ENCODE measurements around the gene FUBP3. TPM values are rescaled to one million over a fixed set of nuclear protein-coding genes. Genes with fewer than 3 reads are reported as not detected.

FUBP3 gene
- total and polyA plus RNA-seq, 5 experiments from 2014 or later: 27.4 to 51.6 (median 34.9) TPM

DNA sequence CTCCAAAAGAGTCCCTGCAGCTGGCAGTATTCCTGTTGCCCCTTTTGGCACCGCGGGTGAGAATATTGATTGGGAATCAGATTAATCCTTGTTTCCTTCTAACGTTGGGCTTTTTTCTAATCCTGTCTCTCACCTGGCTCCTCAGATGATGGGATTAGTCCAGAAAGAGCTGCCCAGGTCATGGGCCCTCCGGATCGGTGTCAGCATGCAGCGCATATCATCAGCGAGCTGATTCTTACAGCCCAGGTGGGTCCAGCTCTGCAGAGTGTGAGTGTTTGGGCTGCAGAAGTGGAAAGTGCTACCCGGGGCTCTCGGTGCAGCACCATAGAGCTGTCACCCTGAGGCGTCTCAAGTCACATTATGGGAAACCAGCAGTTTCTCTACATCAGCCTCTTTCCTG is 44.1 kb downstream of the FUBP3 start:
- POLR2A ChIA-PET: no interaction called here

DNA sequence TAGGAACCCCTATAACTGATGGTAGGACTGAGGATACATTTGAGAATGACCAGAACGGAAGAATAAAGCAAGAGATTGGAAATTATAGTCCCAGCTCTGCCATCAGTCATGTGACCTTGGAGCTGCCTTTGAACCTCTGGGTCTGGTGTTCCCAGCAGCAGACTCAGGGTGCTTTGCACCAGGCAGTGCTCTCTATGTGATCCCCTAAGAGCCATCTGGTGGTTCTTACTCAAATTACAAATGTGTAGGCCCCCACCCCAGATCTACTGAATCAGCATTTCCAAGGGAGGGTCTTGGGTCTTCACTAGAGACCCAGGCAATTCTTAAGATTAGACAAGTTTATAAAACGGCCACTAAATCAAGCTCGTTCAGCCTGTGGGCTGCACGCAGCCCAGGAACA is 44.8 kb downstream of the FUBP3 start:
- DNase-seq: no peak
- Mint-ChIP-seq H3K27me3 (no peaks in the 10 kb centered on the region), H3K4me1 (peaks cover 0 to 2% (median 0%) of the 10 kb centered on the region in 4 donors), H3K27ac (peak overlapping the region in 1 of 10 donors; percentile 27), H3K36me3 (peaks cover 5 to 95% (median 25%) of the 10 kb centered on the region in 3 donors), H3K4me3 (no peak overlapping the region), H3K9me3 (no peaks in the 10 kb centered on the region)
- POLR2A ChIA-PET: no interaction called here
- ATAC-seq: no peak

More for the DNA sequence above, 44.1 kb downstream of the FUBP3 start:
- H3K27ac Mint-ChIP-seq: no peak overlapping the region
- H3K4me3 Mint-ChIP-seq: no peak overlapping the region
- ATAC-seq (no peak), DNase-seq (no peak)
- H3K4me1 Mint-ChIP-seq: peaks cover 0 to 2% (median 0%) of the 10 kb centered on the region in 4 donors
- H3K27me3 Mint-ChIP-seq: no peaks in the 10 kb centered on the region
- H3K9me3 Mint-ChIP-seq: no peaks in the 10 kb centered on the region
- H3K36me3 Mint-ChIP-seq: peaks cover 5 to 97% (median 25%) of the 10 kb centered on the region in 3 donors

DNA sequence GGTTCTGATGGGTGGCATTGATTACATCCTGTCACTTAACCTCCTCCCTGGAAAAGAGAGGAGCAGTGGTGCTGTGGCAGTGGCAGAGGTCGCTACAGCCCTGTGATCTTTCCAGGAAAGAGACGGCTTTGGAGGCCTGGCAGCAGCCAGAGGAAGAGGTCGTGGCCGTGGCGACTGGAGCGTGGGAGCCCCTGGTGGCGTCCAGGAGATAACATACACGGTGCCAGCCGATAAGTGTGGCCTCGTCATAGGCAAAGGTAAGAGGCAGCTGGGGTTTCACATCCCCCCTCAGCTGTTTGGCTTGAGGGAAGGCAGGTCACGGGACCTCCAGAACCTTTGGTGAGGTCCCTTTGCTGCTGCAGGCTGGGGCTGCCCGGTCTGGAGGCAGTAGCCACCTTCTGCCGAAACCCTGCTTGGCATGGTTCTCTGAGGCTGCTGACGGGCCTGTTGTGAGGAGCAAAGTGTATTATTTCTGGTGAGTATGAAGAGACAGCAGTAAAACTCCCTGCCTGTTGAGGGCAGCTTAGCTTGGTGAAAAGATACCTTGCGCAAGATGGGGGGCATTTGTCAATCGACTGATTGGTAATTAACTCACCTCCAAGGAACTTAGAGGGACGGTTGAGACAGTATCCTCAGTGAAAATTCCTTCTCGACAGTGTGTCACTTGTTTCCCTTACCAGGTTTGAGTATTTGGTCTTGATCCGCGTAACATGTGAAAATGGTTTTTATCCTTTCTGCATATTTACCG is 47.0 kb downstream of the FUBP3 start:
- H3K9me3 Mint-ChIP-seq: no peaks in the 10 kb centered on the region
- POLR2A ChIA-PET: no interaction called here
- ATAC-seq (no peak), DNase-seq (no peak)
- H3K36me3 Mint-ChIP-seq: peaks cover 5 to 92% (median 12%) of the 10 kb centered on the region in 3 donors
- no peaks in the 10 kb centered on the region for H3K27me3 Mint-ChIP-seq
- no peak overlapping the region for H3K4me3 Mint-ChIP-seq
- H3K27ac Mint-ChIP-seq: peak overlapping the region in 1 of 10 donors; percentile 11
- H3K4me1 Mint-ChIP-seq: no peaks in the 10 kb centered on the region

DNA sequence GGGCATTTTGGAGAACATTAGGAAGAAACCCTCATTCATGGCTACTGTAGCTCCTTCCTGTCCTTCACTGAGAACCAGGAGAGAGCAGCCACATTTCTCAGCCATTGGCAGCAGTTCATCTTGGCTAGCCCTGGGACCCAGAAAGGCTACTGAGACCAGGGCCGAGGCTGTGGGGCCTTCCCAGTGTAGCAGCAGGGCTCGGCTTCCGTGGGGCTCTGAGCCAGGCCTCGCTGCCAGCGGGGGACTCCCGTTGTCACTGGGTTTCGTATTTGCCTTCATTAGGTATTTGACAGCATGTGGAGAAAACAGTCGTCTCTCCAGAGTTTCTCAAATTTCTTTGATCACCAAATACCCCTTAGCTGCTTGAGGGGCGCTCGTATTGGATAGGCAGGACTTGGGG is 47.7 kb downstream of the FUBP3 start:
- H3K27me3 Mint-ChIP-seq: no peaks in the 10 kb centered on the region
- no peaks in the 10 kb centered on the region for H3K9me3 Mint-ChIP-seq
- H3K4me3 Mint-ChIP-seq: no peak overlapping the region
- no peak for ATAC-seq
- POLR2A ChIA-PET: no interaction called here
- DNase-seq: no peak
- H3K4me1 Mint-ChIP-seq: peaks cover 0 to 1% (median 0%) of the 10 kb centered on the region in 4 donors
- H3K36me3 Mint-ChIP-seq: peaks cover 5 to 92% (median 12%) of the 10 kb centered on the region in 3 donors
- no peak overlapping the region for H3K27ac Mint-ChIP-seq

DNA sequence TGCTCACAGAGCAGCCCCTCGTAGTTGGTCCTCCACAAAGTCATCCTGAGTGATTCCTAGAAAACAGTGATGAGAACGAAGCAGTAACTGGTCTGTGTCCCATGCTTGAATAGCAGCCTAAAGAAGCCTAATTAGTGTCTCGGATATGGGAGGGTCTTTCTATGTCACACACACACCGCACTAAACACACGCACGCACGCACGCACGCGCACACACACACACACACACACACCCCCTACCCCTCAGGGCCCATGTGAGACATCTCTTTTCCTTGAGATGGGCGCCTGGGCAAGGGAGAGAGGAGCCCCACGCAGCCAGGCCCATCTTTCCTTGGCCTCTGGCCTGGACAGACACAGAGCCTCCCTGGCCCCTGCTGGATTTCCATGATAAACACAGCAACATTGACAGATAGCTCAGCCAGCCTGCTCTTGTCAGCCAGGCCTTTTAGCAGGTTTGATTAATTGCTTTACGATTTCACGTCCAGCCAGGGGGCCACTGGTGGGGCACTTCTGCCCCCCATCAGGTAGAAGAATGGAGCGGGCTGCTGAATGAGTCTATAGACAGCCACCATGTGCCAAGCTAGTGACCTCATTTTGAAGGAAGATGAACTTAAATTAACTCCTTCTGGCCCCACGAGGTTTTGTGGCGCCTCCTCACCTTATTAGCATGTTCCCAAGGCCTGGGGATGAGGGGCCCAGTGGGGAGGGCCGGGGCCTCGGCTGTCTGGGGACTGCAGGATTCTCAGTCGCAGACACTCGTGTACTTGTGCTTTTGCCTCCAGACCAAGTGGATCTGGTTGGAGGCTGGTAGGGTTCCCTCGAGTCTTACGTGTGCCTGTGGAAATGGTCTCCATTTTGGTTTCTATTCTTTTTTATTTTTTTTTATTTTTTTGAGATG is 48.8 kb downstream of the FUBP3 start:
- no peaks in the 10 kb centered on the region for H3K9me3 Mint-ChIP-seq
- POLR2A ChIA-PET: no interaction called here
- H3K4me3 Mint-ChIP-seq: peak overlapping the region in 1 of 10 donors; percentile 63
- H3K27ac Mint-ChIP-seq: no peak overlapping the region
- no peaks in the 10 kb centered on the region for H3K27me3 Mint-ChIP-seq
- peaks cover 0 to 1% (median 0%) of the 10 kb centered on the region in 4 donors for H3K4me1 Mint-ChIP-seq
- peaks cover 5 to 92% (median 12%) of the 10 kb centered on the region in 3 donors for H3K36me3 Mint-ChIP-seq
- DNase-seq: no peak
- no peak for ATAC-seq

DNA sequence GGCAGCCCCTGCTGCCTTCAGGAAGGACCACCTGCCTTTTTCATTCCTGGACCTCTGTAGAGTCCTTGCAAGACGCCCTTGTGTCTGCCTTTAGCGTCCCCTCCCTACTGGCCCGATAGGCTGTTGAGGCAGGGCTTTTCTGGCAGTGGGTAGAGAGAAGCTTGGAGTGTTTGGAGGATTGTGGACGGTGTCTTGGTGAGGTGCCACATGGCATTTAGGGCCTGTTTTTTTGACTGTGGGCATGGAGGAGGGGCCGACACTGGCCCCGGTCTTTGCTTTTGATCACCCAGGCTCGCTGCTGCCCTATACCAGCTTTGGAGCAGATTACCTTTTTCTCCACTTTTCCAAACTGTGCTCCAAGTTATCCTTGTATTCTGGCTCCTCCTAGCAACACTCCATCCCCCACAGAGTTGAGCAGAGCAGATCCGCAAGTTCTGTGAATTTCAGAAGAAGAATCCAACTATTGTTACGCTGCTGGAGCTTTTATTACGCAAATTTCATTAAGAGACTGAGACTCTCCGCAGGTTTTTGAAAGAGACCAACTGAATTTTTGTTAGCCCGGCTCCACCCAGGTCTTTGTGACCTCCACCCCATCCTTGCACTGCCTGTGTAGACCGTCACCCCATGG is 50.2 kb downstream of the FUBP3 start:
- no peak overlapping the region for H3K4me3 Mint-ChIP-seq
- H3K4me1 Mint-ChIP-seq: peaks cover 0 to 1% (median 0%) of the 10 kb centered on the region in 4 donors
- H3K27me3 Mint-ChIP-seq: no peaks in the 10 kb centered on the region
- H3K36me3 Mint-ChIP-seq: peaks cover 0 to 88% (median 8%) of the 10 kb centered on the region in 3 donors
- H3K9me3 Mint-ChIP-seq: no peaks in the 10 kb centered on the region
- DNase-seq (no peak), ATAC-seq (no peak)
- POLR2A ChIA-PET: no interaction called here
- H3K27ac Mint-ChIP-seq: no peak overlapping the region

DNA sequence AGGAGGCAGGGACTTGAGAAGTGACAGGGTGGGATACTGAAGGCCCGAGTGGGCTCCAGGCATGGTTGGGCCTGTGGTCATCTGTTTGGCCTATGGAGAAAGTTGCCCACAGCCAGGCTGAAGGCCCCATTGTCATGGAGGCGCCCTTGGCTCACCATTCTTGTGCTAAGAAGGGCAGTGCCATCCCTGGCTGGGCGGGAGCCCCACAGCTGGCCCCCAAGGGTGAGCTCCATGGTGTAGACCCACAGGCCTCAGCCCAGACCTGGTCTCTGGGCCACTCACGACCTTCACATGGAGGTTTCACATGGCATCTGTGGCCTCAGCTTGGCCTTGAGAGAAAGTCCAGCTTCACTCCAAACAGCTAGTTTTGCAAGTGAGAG is 50.7 kb downstream of the FUBP3 start:
- H3K4me3 Mint-ChIP-seq: no peak overlapping the region
- POLR2A ChIA-PET: no interaction called here
- no peaks in the 10 kb centered on the region for H3K9me3 Mint-ChIP-seq
- ATAC-seq (no peak), DNase-seq (no peak)
- H3K27me3 Mint-ChIP-seq: no peaks in the 10 kb centered on the region
- H3K27ac Mint-ChIP-seq: no peak overlapping the region
- peaks cover 0 to 1% (median 0%) of the 10 kb centered on the region in 4 donors for H3K4me1 Mint-ChIP-seq
- peaks cover 0 to 88% (median 8%) of the 10 kb centered on the region in 3 donors for H3K36me3 Mint-ChIP-seq

DNA sequence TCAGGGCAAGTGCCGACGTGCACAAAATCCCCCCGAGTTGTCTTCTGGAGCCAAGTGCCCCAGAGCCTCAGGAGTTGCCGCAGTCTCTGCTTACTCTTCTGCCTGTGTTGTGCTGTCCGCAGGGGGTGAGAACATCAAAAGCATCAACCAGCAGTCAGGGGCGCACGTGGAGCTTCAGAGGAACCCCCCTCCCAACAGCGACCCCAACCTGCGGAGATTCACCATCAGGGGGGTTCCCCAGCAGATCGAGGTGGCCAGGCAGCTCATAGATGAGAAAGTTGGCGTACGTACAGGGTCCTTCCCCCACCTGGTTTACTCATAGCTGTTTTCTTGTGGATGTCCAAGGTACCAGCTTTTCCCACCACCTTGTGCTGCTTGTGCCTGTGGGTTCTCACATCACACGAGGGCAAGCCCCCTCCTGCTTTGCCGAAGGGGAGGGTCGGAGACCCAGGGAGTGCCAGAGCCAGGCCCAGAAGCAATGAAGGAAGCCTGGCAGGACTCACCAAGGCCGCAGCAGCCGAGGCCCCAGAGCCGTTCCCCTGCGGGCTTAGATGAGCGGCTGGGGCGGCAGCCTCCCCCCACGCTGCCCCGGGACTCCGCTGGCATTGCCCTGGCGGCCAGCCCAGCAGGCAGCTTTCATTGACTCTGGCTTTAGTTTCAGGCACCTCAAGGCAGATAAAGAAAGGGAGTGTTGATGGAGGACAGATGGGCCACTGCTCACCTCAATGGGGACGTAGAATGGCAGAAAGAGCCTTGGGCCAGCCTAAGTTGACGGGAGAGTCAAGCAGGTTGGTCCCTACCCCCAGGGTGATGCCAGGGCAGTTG is 51.3 kb downstream of the FUBP3 start:
- Mint-ChIP-seq H3K9me3 (no peaks in the 10 kb centered on the region), H3K36me3 (peaks cover 0 to 86% (median 8%) of the 10 kb centered on the region in 3 donors), H3K4me1 (peaks cover 0 to 1% (median 0%) of the 10 kb centered on the region in 4 donors), H3K27me3 (no peaks in the 10 kb centered on the region), H3K4me3 (no peak overlapping the region), H3K27ac (no peak overlapping the region)
- no peak for DNase-seq
- POLR2A ChIA-PET: no interaction called here
- ATAC-seq: no peak

DNA sequence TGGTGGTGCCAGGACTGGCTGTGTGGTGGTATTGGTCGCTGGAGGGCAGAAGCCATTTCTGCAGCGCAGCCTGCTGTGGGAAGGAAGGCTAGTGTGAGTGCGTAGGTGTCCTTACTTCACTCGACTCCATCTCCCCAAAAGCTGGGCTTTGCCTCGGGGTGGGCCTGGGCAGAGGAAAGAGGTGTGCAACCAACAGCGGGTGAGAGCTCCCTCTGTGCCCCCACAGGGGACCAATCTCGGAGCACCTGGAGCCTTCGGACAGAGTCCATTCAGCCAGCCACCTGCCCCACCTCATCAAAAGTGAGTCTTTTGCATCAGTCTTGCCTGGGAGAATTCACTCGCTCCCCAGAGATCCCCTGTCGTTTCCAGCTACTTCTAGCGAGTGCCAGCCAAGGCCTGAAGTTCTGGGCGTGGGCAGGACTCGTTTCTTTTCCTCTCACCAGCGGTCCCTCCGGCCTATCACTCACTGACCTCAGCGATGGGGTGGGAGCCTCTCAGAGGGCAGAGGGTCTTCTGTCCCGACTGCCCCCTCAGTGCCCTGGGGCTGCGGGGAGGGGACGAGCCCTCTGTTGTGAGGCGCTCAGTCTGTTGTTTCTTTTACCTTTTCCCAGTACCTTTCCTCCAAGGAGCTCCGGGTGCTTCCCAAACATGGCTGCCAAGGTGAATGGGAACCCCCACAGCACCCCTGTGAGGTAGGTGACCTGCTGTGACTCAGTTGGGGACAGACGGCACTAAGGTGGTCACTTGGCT is 52.1 kb downstream of the FUBP3 start:
- H3K4me3 Mint-ChIP-seq: no peak overlapping the region

DNA sequence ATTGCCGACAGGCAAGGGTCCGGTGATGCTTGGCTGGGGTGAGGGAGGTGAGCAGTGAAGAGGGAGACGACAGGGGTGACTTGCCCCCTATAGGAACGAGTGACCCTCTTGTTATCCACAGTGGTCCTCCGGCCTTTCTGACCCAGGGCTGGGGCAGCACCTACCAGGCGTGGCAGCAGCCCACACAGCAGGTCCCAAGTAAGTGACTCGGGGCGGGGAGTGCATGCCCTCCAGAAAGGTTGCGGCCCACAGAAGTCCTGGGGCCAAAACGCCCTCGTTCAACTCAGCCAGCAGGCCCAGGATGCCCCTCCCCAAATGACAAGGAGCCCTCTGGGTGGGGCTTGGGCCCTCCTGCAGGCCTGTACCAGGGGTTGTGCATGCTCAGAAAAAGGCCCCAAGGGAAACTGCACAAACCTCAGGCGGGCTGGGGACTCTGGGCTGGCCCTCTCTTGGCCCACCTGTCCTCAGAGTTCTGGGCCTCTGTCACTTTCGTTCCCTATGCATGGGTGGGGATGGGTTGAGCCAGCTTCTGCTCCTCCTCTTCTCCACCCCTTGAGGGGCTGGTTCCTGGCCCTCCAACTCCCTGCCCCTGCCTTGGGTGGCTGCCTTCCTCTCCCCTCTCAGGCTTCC is 52.8 kb downstream of the FUBP3 start:
- Mint-ChIP-seq H3K27me3 (no peaks in the 10 kb centered on the region), H3K4me3 (no peak overlapping the region), H3K4me1 (peaks cover 0 to 1% (median 0%) of the 10 kb centered on the region in 4 donors), H3K36me3 (peaks cover 0 to 85% (median 8%) of the 10 kb centered on the region in 3 donors), H3K9me3 (no peaks in the 10 kb centered on the region), H3K27ac (no peak overlapping the region)
- POLR2A ChIA-PET: no interaction called here
- DNase-seq (no peak), ATAC-seq (no peak)

More for the DNA sequence above, 52.1 kb downstream of the FUBP3 start:
- POLR2A ChIA-PET: no interaction called here
- H3K27me3 Mint-ChIP-seq: no peaks in the 10 kb centered on the region
- no peaks in the 10 kb centered on the region for H3K9me3 Mint-ChIP-seq
- peaks cover 0 to 1% (median 0%) of the 10 kb centered on the region in 4 donors for H3K4me1 Mint-ChIP-seq
- DNase-seq: no peak
- H3K36me3 Mint-ChIP-seq: peaks cover 0 to 86% (median 4%) of the 10 kb centered on the region in 3 donors
- no peak overlapping the region for H3K27ac Mint-ChIP-seq
- no peak for ATAC-seq

DNA sequence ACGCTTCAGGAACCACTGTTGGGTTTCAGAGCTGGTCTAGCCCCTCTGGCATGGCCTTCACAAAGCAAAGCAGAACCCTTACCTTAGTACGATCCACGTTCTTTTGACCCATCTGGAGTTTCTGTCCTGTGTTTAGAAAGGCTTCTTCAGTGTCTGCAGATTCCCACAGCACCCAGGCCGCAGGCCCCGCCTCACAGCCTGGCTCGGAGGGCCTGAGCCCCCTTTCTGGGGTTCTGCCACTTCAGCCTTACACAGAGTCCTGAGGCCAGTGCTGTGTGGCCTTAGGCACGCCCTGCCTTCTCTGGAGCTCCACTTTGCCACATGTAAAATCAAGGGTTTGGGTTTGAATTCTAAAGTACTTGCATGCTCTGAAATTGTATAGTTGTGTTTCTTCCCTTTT is 53.5 kb downstream of the FUBP3 start:
- Mint-ChIP-seq H3K4me3 (no peak overlapping the region), H3K27me3 (no peaks in the 10 kb centered on the region), H3K36me3 (peaks cover 0 to 81% (median 10%) of the 10 kb centered on the region in 3 donors), H3K27ac (no peak overlapping the region), H3K9me3 (no peaks in the 10 kb centered on the region), H3K4me1 (peaks cover 0 to 1% (median 0%) of the 10 kb centered on the region in 4 donors)
- no peak for DNase-seq
- POLR2A ChIA-PET: no interaction called here
- no peak for ATAC-seq
